Liver (tissue), 9 donors: ENCODE results near the gene MED27. TPM values are rescaled to one million over a fixed set of nuclear protein-coding genes. Genes with fewer than 3 reads are reported as not detected.

Experiments used
- DNase-seq: peaks from one replicate; pipeline ENCODE4 v3.0.0-alpha.2; 2017; ENCODE audit warnings: low spot score
- H3K27ac ChIP-seq, 2 donors: one replicate each; pipeline ENCODE4 v1.7.0; 2013; ENCODE audit warnings: inconsistent platforms in 2 of 2, low read length in 2 of 2, control low read depth in 1 of 2, low read depth in 1 of 2, mild to moderate bottlenecking in 1 of 2
- H3K27me3 ChIP-seq, 4 donors: one replicate each; pipeline versions ENCODE4 v1.6.1 to v1.7.0; 2013; ENCODE audit warnings: low read length in 3 of 4, inconsistent platforms in 1 of 4, mild to moderate bottlenecking in 1 of 4, moderate library complexity in 1 of 4; ENCODE audit not compliant: control insufficient read depth in 4 of 4, insufficient read depth in 4 of 4
- H3K36me3 ChIP-seq, 4 donors: one replicate each; pipeline versions ENCODE4 v1.6.1 to v1.7.0; 2013; ENCODE audit warnings: low read length in 3 of 4, mild to moderate bottlenecking in 3 of 4, low read depth in 1 of 4, moderate library complexity in 1 of 4; ENCODE audit not compliant: control insufficient read depth in 4 of 4, insufficient read depth in 3 of 4
- H3K4me1 ChIP-seq, 4 donors: one replicate each; pipeline versions ENCODE4 v1.6.1 to v1.7.0; 2013; ENCODE audit warnings: low read length in 3 of 4, mild to moderate bottlenecking in 3 of 4, moderate library complexity in 1 of 4; ENCODE audit not compliant: control insufficient read depth in 4 of 4, insufficient read depth in 4 of 4
- H3K4me3 ChIP-seq, 3 donors: one replicate each; pipeline versions ENCODE4 v1.6.1 to v1.7.0; 2013; ENCODE audit warnings: low read length in 3 of 3, control low read depth in 1 of 3, low read depth in 1 of 3, mild to moderate bottlenecking in 1 of 3
- H3K9ac ChIP-seq, 2 donors: one replicate each; pipeline ENCODE4 v1.7.0; 2013; ENCODE audit warnings: low read length in 2 of 2, mild to moderate bottlenecking in 2 of 2, moderate library complexity in 2 of 2, control low read depth in 1 of 2, low read depth in 1 of 2
- H3K9me3 ChIP-seq, 4 donors: one replicate each; pipeline versions ENCODE4 v1.6.1 to v1.7.0; 2013; ENCODE audit warnings: low read length in 3 of 4; ENCODE audit not compliant: control insufficient read depth in 4 of 4
- ATF3 ChIP-seq: IDR thresholded peaks from 2 replicates; pipeline ENCODE4 v1.6.1; 2016; ENCODE audit warnings: antibody characterized with exemption
- EGR1 ChIP-seq, 2 donors: IDR thresholded peaks; 2 replicates each; pipeline ENCODE4 v1.6.1; 2016 to 2018; ENCODE audit warnings: antibody characterized with exemption in 2 of 2, low read depth in 2 of 2
- FOXA1 ChIP-seq: IDR thresholded peaks from 2 replicates; pipeline ENCODE4 v1.6.1; 2016; ENCODE audit warnings: antibody characterized with exemption
- FOXA2 ChIP-seq: IDR thresholded peaks from 2 replicates; pipeline ENCODE4 v1.6.1; 2016; ENCODE audit warnings: antibody characterized with exemption
- GABPA ChIP-seq, 2 donors: IDR thresholded peaks in 1 of 2; conservative IDR thresholded peaks in 1 of 2; 2 replicates each; pipeline ENCODE4 v1.6.1; 2016; ENCODE audit warnings: antibody characterized with exemption in 2 of 2, mild to moderate bottlenecking in 1 of 2, moderate library complexity in 1 of 2
- HNF4A ChIP-seq, 2 donors: conservative IDR thresholded peaks; 2 replicates each; pipeline ENCODE4 v1.6.1; 2016; ENCODE audit warnings: antibody characterized with exemption in 2 of 2, mild to moderate bottlenecking in 2 of 2
- HNF4G ChIP-seq: IDR thresholded peaks from 2 replicates; pipeline ENCODE4 v1.6.1; 2016; ENCODE audit warnings: antibody characterized with exemption
- NR2F2 ChIP-seq: IDR thresholded peaks from 2 replicates; pipeline ENCODE4 v1.6.1; 2016; ENCODE audit warnings: antibody characterized with exemption
- RAD21 ChIP-seq, 2 donors: IDR thresholded peaks; 2 replicates each; pipeline ENCODE4 v1.6.1; 2016; ENCODE audit warnings: antibody characterized with exemption in 2 of 2, mild to moderate bottlenecking in 2 of 2
- REST ChIP-seq: IDR thresholded peaks from 2 replicates; pipeline ENCODE4 v1.6.1; 2016; ENCODE audit warnings: antibody characterized with exemption, mild to moderate bottlenecking
- RXRA ChIP-seq, 2 donors: IDR thresholded peaks; 2 replicates each; pipeline ENCODE4 v1.6.1; 2017 to 2018; ENCODE audit warnings: antibody characterized with exemption in 2 of 2, mild to moderate bottlenecking in 1 of 2
- SP1 ChIP-seq: IDR thresholded peaks from 2 replicates; pipeline ENCODE4 v1.6.1; 2018; ENCODE audit warnings: antibody characterized with exemption, mild to moderate bottlenecking
- TAF1 ChIP-seq: conservative IDR thresholded peaks from 2 replicates; pipeline ENCODE4 v1.6.1; 2016; ENCODE audit warnings: antibody characterized with exemption, mild to moderate bottlenecking
- ZBTB33 ChIP-seq: IDR thresholded peaks from 2 replicates; pipeline ENCODE4 v1.6.1; 2016; ENCODE audit warnings: antibody characterized with exemption
- WGBS: extraction: QIAGEN DNeasy Blood & Tissue Kit; methylation state at CpG from one replicate; pipeline ENCODE4 v1.1.7; 2013; 5-methylcytosine and 5-hydroxymethylcytosine counted together
- polyA plus RNA-seq, 2 donors: library from polyadenylated mRNA; stranded (reverse) in 1 of 2; unstranded in 1 of 2; fragments of 200-250 nt in 1 of 2; fragments of >200 nt in 1 of 2; fragmentation: Nextera tagmentation in 1 of 2; extraction: Ambion mirVana in 1 of 2; gene quantifications; one replicate each; pipeline versions ENCODE4 v1.2.1 to v1.2.3, GENCODE V29; 2013 to 2015
- total RNA-seq, 2 donors: library from RNA; depleted of rRNA; stranded (reverse); fragments of >200 nt; gene quantifications; one replicate each; pipeline ENCODE4 v1.2.3, GENCODE V29; 2014
- donor health status: healthy.
- donor health status: healthy.
- donor health status: healthy.
- donor health status: healthy.
- donor health status: healthy.

Gene MED27
- total and polyA plus RNA-seq, 4 donors, result 4.6 to 7.9 (median 5.5) TPM

GRCh38 chr9:131936929-131937328, 142.7 kb downstream of the MED27 start:
- H3K4me1 ChIP-seq, result no peaks in the 10 kb centered on the region
- WGBS, result 97% methylated on average over 3 of the region's 3 CpGs
- peaks cover 0 to 2% (median 0%) of the 10 kb centered on the region in 4 donors for H3K9me3 ChIP-seq

GRCh38 chr9:131934673-131935072, 145.0 kb downstream of the MED27 start:
- no peak overlapping the region for H3K27ac ChIP-seq
- H3K4me3 ChIP-seq, result no peak overlapping the region
- H3K27me3 ChIP-seq, result no peaks in the 10 kb centered on the region
- DNase-seq, result no peak
- WGBS, result 98% methylated on average over 3 of the region's 3 CpGs
- TF ChIP-seq SP1 (no peak), NR2F2 (no peak), GABPA (IDR thresholded peaks at IDR 0.05 in 1 of 2, conservative IDR thresholded peaks at IDR 0.05 in 1 of 2) (no peak)
- peaks cover 0 to 11% (median 3%) of the 10 kb centered on the region in 4 donors for H3K36me3 ChIP-seq
- H3K4me1 ChIP-seq, result no peaks in the 10 kb centered on the region
- peaks cover 0 to 2% (median 0%) of the 10 kb centered on the region in 4 donors for H3K9me3 ChIP-seq
- H3K9ac ChIP-seq, result no peak overlapping the region

More at GRCh38 chr9:131936929-131937328, 142.7 kb downstream of the MED27 start:
- TF ChIP-seq NR2F2 (no peak), EGR1 (IDR thresholded peaks at IDR 0.05; ENCODE audit: low read depth in 2 of 2) (no peak), ZBTB33 (no peak), REST (no peak), FOXA1 (no peak), RXRA (IDR thresholded peaks at IDR 0.05) (no peak), FOXA2 (no peak), HNF4G (no peak), RAD21 (IDR thresholded peaks at IDR 0.05) (no peak), HNF4A (conservative IDR thresholded peaks at IDR 0.05) (no peak), ATF3 (no peak), TAF1 (no peak)
- no peak for DNase-seq
- H3K36me3 ChIP-seq, result peaks cover 0 to 11% (median 3%) of the 10 kb centered on the region in 4 donors
- no peak overlapping the region for H3K27ac ChIP-seq
- no peak overlapping the region for H3K4me3 ChIP-seq
- no peaks in the 10 kb centered on the region for H3K27me3 ChIP-seq
- no peak overlapping the region for H3K9ac ChIP-seq

- no peak for DNase-seq
- WGBS, result 91% methylated on average over 3 of the region's 3 CpGs
These were observed 152.6 kb downstream of the MED27 start for GRCh38 chr9:131927091-131927490.

More at GRCh38 chr9:131927091-131927490, 152.6 kb downstream of the MED27 start:
- Histone ChIP-seq H3K4me1 (no peaks in the 10 kb centered on the region), H3K27me3 (no peaks in the 10 kb centered on the region), H3K9ac (no peak overlapping the region), H3K4me3 (no peak overlapping the region), H3K27ac (no peak overlapping the region), H3K36me3 (no peaks in the 10 kb centered on the region), H3K9me3 (no peaks in the 10 kb centered on the region)
- TF ChIP-seq FOXA2, result no peak
